Measurements from ENCODE around the gene LRRC8D. TPM values are rescaled to one million over a fixed set of nuclear protein-coding genes. Genes with fewer than 3 reads are reported as not detected.

Gene LRRC8D
- total and polyA plus RNA-seq, 2 of the 4 experiments (the other 2 are of a cell fraction) = 34.1 to 35.3 TPM

- Histone ChIP-seq H3K9ac (ENCODE audit: low read depth, low read length) (no peak overlapping the region), H2BK20ac (ENCODE audit: low read depth, low read length) (peak overlapping the region; percentile 3; the same call in 1 of the 2 replicates), H3K4ac (ENCODE audit: low read depth, low read length) (no peak overlapping the region), H3K14ac (replicated peaks; ENCODE audit: low read depth, low read length) (no peak overlapping the region), H3K36me3 (ENCODE audit: control insufficient read depth, insufficient read depth, low read length) (peaks cover 2% of the 10 kb centered on the region; the same call in 1 of the 2 replicates), H2BK5ac (ENCODE audit: low read depth, low read length, poor library complexity, severe bottlenecking) (no peak overlapping the region), H3K79me1 (ENCODE audit: low read depth in 1 of 2, low read length in 2 of 2) (peaks cover 4 to 5% of the 10 kb centered on the region in 2 experiments; a peak in 1 of 4 replicates), H2AFZ (replicated peaks; ENCODE audit: low read length, poor library complexity) (no peak overlapping the region), H2BK120ac (ENCODE audit: low read depth, low read length) (peak overlapping the region; percentile 29; the same call in 1 of the 2 replicates), H2AK9ac (replicated peaks; ENCODE audit: low read depth, low read length, poor library complexity) (no peak overlapping the region), H4K5ac (ENCODE audit: low read depth, low read length) (0 out of 2 replicates have a peak overlapping the region, but pooled peaks have one; percentile 2), H3K4me2 (ENCODE audit: low read depth, low read length) (no peak overlapping the region), H3K56ac (ENCODE audit: extremely low read depth, insufficient read depth, low read length) (no peak overlapping the region), H3K18ac (ENCODE audit: low read depth, low read length) (no peak overlapping the region), H3K9me1 (ENCODE audit: insufficient read depth, low read length) (peaks cover 18% of the 10 kb centered on the region), H4K91ac (ENCODE audit: insufficient read depth, low read depth, low read length) (no peak overlapping the region), H3K4me1 (ENCODE audit: control insufficient read depth, insufficient read depth, low read length) (peaks cover 17% of the 10 kb centered on the region), H3K23ac (ENCODE audit: low read depth, low read length) (no peak overlapping the region), H3K27ac (ENCODE audit: insufficient read depth, low read length) (no peak overlapping the region), H4K8ac (ENCODE audit: low read depth in 2 of 2, low read length in 2 of 2) (no peak overlapping the region), H4K20me1 (ENCODE audit: insufficient read depth, low read length) (no peaks in the 10 kb centered on the region), H2AK5ac (ENCODE audit: low read depth, low read length) (peak overlapping the region; percentile 7; the same call in 1 of the 2 replicates), H2BK15ac (ENCODE audit: low read depth, low read length) (no peak overlapping the region), H3K4me3 (ENCODE audit: insufficient read depth, low read depth, low read length) (no peak overlapping the region), H3K27me3 (ENCODE audit: control insufficient read depth, insufficient read depth, low read length) (no peaks in the 10 kb centered on the region), H3K9me3 (ENCODE audit: control insufficient read depth, insufficient read depth, low read length) (no peaks in the 10 kb centered on the region)
- in situ Hi-C loops (cut with MboI; ENCODE audit: low sequenced_read_pairs) (no loop called here), dilution Hi-C loops (cut with HindIII; ENCODE audit: low sequenced_read_pairs, unreplicated experiment) (no loop called here), intact Hi-C loops (cut with micrococcal nuclease) (no loop called here)
- ATAC-seq (ENCODE audit: low read depth) (no peak), DNase-seq (no peak)
- ChIA-PET POLR2A (ENCODE audit: unreplicated experiment) (no interaction called here), CTCF (no interaction called here)
- no peak for TF ChIP-seq POLR2A (IDR thresholded peaks at IDR 0.05; ENCODE audit: low read depth, low read length)
- no peak for TF ChIP-seq CEBPB (IDR thresholded peaks at IDR 0.05; ENCODE audit: low read depth, low read length)
- no peak for TF ChIP-seq MAFK (IDR thresholded peaks at IDR 0.05; ENCODE audit: low read depth, low read length)
- no peak for TF ChIP-seq CHD1 (IDR thresholded peaks at IDR 0.05; ENCODE audit: low read depth, low read length)
- TF ChIP-seq, protein P1, sequence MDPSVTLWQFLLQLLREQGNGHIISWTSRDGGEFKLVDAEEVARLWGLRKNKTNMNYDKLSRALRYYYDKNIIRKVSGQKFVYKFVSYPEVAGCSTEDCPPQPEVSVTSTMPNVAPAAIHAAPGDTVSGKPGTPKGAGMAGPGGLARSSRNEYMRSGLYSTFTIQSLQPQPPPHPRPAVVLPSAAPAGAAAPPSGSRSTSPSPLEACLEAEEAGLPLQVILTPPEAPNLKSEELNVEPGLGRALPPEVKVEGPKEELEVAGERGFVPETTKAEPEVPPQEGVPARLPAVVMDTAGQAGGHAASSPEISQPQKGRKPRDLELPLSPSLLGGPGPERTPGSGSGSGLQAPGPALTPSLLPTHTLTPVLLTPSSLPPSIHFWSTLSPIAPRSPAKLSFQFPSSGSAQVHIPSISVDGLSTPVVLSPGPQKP (IDR thresholded peaks at IDR 0.05; ENCODE audit: borderline replicate concordance, low read depth, low read length) = no peak
- TF ChIP-seq, protein P2, sequence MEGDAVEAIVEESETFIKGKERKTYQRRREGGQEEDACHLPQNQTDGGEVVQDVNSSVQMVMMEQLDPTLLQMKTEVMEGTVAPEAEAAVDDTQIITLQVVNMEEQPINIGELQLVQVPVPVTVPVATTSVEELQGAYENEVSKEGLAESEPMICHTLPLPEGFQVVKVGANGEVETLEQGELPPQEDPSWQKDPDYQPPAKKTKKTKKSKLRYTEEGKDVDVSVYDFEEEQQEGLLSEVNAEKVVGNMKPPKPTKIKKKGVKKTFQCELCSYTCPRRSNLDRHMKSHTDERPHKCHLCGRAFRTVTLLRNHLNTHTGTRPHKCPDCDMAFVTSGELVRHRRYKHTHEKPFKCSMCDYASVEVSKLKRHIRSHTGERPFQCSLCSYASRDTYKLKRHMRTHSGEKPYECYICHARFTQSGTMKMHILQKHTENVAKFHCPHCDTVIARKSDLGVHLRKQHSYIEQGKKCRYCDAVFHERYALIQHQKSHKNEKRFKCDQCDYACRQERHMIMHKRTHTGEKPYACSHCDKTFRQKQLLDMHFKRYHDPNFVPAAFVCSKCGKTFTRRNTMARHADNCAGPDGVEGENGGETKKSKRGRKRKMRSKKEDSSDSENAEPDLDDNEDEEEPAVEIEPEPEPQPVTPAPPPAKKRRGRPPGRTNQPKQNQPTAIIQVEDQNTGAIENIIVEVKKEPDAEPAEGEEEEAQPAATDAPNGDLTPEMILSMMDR (conservative IDR thresholded peaks at IDR 0.05; ENCODE audit: low read depth, low read length) = no peak
- TF ChIP-seq SMC3 (IDR thresholded peaks at IDR 0.05; ENCODE audit: low read depth, low read length) = no peak
- no peak for TF ChIP-seq RFX5 (IDR thresholded peaks at IDR 0.05; ENCODE audit: low read depth, low read length)
- no TSS peak for BruUV-seq (replicated peaks)
- no CpG with 5 or more reads among the region's 9 CpGs for WGBS, 2 experiments (ENCODE audit: extremely low coverage in 2 of 2, insufficient read length in 1 of 2)
Measured at GRCh38 chr1:89939693-89940438, 119.0 kb downstream of the LRRC8D start.
